LNCAP (cell line): ENCODE data around the gene TBX4.

ENCODE experiments used
- CTCF ChIP-seq: fragments of 450-650 bp; IDR thresholded peaks from 2 replicates; pipeline ENCODE4 v1.5.1; 2017; ENCODE audit warnings: mild to moderate bottlenecking

Gene TBX4

GRCh38 chr17:61479493-61480413 lies 27.5 kb downstream of the TBX4 start:
- no peak for TF ChIP-seq CTCF

DNA sequence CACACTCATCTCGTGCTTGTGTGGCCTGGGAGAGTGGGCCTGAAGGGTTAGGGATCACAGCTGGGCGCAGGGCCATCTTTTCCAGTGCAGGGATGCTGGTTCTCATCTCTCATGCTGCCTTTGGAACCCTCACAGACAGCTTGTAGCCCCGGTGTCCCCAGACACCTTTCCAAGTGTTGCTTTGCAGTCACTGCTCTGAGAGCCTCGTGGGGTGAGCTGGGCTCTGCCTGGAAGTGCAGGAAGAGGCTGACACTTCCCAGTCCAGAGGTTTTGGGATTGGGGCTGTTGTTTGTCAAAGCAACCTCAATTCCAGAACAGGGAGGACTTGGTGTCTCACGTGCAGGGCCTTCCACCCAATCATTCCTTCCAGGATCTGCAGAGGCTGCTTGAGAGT lies 28.2 kb downstream of the TBX4 start:
- no peak for TF ChIP-seq CTCF

DNA sequence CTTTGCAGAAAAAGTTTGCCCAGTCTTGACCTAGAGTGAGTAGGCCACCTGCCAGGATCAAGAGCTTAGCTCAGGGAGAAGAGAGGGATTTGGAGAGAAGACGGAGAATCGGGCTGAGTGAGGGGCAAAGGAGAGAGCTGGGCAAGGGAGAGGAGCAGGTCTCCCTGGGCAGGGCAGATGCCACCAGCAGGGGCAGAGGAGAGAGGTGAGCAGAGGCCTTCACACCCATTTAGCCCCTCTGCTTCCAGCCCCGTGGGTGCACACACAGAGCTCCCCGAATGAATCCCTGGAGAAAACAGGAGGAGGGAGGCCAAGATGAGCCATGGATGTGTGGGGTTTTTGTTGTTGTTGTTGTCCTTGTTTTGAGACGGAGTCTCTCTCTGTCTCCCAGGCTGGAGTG lies 29.2 kb downstream of the TBX4 start:
- no peak for TF ChIP-seq CTCF

GRCh38 chr17:61482467-61482866 lies 30.2 kb downstream of the TBX4 start:
- TF ChIP-seq CTCF, result no peak

GRCh38 chr17:61483778-61484116 lies 31.5 kb downstream of the TBX4 start:
- no peak for TF ChIP-seq CTCF

DNA sequence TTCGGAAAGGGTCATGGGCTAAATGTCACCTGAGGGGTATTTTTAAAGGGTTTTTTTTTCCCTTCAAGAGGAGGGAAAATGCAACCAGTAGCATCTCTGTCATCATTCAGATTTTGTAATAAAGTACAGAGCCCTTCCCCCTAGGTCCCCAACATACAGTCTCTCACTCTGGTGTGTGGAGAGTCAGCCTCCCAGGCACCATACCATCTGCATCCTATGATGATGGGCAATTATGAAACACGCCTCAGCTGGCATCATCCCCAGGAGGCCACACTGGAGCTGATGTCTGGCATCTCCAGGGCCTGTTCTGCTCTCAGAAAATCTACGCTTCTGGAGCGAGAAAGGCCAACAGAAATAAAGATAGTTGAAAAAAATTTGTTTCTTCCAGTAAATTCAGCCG lies 32.0 kb downstream of the TBX4 start:
- no peak for TF ChIP-seq CTCF

DNA sequence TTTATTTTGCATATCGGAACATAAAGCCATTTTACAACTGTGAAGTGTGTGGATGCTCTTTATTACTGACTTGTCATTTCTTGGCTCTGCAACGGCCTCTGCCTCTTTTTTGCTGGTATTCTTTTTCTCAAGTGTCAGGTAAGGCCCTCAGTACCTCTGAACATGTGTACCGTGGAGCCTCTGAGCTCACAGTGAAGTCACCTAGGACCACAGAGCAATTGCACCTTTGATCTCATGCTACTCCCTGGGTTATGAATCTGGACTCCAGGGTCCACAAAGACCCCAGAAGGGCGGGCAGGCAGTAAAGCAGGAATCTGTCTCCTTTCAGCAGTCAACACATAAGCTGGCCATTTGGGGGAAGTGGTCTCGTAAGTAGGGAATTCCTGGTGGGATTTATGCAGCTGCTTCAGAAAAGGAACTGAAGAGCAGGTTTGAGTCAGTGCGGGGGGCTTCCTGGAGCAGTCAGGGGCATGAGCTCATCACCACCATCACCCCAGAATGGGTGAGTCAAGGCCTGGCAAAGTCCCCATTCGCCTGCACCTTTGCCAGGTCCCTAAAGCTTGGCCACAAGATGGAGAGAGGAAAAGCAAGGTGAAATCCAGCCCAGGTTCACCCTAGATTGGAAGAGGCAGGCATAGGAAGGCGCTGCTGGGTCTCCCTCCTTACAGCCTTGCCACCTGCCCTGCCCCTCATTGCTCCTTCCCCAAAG lies 33.0 kb downstream of the TBX4 start:
- no peak for TF ChIP-seq CTCF
